HUES6 (cell line): ENCODE measurements around the gene PERCC1.

Experiments
- H3K27ac ChIP-seq: 2 replicates; pipeline ENCODE4 v1.7.0; 2013; ENCODE audit warnings: low read depth, mild to moderate bottlenecking, low read length, inconsistent platforms
- H3K27me3 ChIP-seq: 2 replicates; pipeline ENCODE4 v1.6.1; 2013; ENCODE audit warnings: low read length; ENCODE audit not compliant: control insufficient read depth, insufficient read depth
- H3K36me3 ChIP-seq: 2 replicates; pipeline ENCODE4 v1.6.1; 2013; ENCODE audit warnings: low read length; ENCODE audit not compliant: control insufficient read depth, insufficient read depth
- H3K4me1 ChIP-seq: 2 replicates; pipeline ENCODE4 v1.6.1; 2013; ENCODE audit warnings: low read length; ENCODE audit not compliant: control insufficient read depth, insufficient read depth
- H3K4me3 ChIP-seq: 2 replicates; pipeline ENCODE4 v1.5.1; 2013; ENCODE audit warnings: low read depth, low read length
- H3K9ac ChIP-seq: one replicate; pipeline ENCODE4 v1.6.1; 2013; ENCODE audit warnings: mild to moderate bottlenecking, low read length
- H3K9me3 ChIP-seq: 2 replicates; pipeline ENCODE4 v1.6.1; 2013; ENCODE audit warnings: low read depth, low read length; ENCODE audit not compliant: control insufficient read depth, insufficient read depth

Gene PERCC1

DNA sequence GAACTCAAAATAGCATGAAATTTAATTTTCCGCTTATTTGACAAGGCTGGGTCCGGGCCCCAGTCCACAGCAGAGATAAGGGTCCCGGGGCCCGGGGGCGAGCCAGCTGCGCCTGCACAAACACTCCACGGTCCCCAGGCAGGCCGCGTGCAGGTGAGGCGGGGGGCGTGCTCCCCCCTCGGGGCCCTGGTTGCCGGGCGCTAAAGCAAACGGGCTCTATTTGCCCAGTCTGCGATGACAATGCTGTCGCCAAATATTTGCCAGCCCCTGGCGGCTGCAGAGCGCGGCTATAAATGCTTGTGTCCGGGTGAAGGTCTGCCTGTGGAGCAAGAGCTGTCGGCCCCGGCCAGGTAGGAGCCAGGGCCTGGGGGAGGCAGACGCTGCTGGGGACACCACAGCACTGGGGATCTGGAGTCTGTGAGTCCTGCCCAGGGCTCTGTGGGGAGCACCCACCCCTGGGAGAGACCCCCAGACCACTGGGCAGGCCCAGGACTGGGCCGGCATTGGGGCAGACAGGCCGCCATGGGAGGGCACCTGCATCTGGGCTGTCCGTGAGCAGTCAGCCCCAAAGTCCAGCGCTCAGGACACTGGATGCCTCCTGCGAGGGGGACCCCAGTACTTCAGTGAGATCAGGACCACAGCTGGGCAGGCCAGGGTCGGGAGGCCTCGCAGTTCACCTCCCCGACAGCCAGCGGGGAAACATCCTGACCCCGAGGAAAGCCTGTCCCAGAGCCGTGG lies at the start of gene PERCC1:
TSS of gene PERCC1 (plus strand) at position 320 of the 738 bp plus-strand sequence. CDS start 1,516 bp downstream, outside the sequence.
- Histone ChIP-seq H3K36me3 (no peaks in the 10 kb centered on the region), H3K9ac (no peak within 1 kb of the TSS), H3K9me3 (no peaks in the 10 kb centered on the region), H3K27me3 (no peaks in the 10 kb centered on the region), H3K4me1 (peaks cover 9% of the 10 kb centered on the region), H3K27ac (no peak within 1 kb of the TSS), H3K4me3 (no peak within 1 kb of the TSS)

DNA sequence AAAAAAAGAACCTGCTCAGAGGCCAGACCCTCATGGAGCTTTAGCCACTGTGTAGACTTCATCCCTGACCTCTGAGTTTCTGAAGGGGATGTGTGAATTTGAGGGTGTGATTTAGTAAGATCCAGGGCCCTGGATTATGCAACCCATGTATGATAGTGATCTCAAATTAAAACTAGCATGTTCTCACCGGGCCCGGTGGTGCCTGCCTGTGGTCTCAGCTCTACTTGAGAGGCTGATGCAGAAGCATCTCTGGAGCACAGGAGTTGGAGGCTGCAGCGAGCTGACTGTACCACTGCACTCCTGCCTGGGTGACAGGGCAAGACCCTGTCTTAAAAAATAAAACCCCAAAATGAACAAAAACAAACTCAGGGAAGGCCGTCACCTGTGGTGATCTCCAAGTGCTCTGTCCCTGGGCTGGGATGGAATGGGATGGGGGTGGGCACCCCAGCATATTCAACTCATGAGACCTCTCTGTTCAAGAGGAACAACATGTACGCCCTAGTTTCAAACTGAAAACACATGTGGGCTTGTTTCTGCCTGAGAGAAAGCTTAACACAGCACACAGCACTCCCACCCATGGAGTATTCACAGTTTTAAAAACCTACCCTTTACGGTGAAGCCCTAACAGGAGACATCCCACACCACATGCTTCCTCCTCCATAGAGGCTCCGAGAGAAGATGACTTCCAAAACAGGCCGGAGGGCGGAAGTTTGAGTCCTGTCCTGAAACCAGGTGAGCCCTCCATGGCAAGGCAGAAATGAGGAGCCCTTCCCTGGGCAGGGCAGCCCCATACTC lies 49.1 kb upstream of the PERCC1 start:
- Histone ChIP-seq H3K9ac (no peak overlapping the region), H3K4me3 (no peak overlapping the region), H3K27ac (no peak overlapping the region), H3K4me1 (peaks cover 16% of the 10 kb centered on the region), H3K9me3 (no peaks in the 10 kb centered on the region), H3K36me3 (peaks cover 11% of the 10 kb centered on the region; the same call in 1 of the 2 replicates), H3K27me3 (no peaks in the 10 kb centered on the region)

DNA sequence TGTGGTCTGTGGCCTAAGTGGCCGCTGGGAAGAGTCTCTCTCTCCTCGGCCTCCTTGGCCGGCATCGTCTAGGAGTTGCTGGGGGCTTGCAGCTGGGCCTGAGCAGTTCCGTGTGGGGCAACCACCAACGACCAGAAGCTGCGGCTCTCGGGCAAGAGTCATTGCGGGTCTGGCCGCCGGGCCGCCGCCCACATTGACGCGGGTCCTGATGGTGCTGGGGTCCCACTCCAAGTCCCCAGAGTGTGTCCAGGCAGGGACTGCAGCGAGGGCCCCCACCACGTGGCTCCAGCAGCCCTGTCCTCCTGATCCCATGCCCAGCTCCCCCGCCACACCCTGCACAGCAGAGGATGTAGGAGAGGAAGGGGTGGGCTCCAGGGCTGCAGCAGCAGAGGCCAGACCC lies 47.3 kb upstream of the PERCC1 start:
- no peak overlapping the region for H3K4me3 ChIP-seq
- no peak overlapping the region for H3K9ac ChIP-seq
- H3K27me3 ChIP-seq, result no peaks in the 10 kb centered on the region
- H3K27ac ChIP-seq, result no peak overlapping the region
- H3K9me3 ChIP-seq, result no peaks in the 10 kb centered on the region
- peaks cover 6% of the 10 kb centered on the region for H3K4me1 ChIP-seq
- peaks cover 14% of the 10 kb centered on the region for H3K36me3 ChIP-seq

DNA sequence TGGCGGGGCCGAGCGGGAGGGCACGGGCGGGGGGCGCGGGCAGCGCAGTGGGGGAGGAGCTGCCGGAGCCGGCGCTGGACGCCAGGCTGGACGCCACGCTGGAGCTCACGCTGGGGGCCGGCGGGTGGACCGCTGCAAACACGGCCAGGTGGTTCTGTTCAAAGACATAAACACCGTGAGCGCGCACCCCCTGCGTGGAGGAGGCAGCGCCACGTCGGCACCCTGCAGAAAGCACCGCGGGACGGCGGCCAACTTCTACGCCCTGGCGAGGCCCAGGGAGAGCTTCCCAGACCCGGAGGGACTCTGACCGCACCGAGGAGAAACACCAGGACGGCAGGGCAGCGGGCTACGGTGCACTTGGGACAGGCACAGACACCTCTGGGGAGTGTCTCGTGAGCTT lies 45.6 kb upstream of the PERCC1 start:
- H3K9ac ChIP-seq, result no peak overlapping the region
- no peaks in the 10 kb centered on the region for H3K27me3 ChIP-seq
- H3K9me3 ChIP-seq, result no peaks in the 10 kb centered on the region
- H3K4me3 ChIP-seq, result no peak overlapping the region
- H3K27ac ChIP-seq, result no peak overlapping the region
- H3K4me1 ChIP-seq, result peaks cover 2% of the 10 kb centered on the region
- peaks cover 23% of the 10 kb centered on the region for H3K36me3 ChIP-seq

DNA sequence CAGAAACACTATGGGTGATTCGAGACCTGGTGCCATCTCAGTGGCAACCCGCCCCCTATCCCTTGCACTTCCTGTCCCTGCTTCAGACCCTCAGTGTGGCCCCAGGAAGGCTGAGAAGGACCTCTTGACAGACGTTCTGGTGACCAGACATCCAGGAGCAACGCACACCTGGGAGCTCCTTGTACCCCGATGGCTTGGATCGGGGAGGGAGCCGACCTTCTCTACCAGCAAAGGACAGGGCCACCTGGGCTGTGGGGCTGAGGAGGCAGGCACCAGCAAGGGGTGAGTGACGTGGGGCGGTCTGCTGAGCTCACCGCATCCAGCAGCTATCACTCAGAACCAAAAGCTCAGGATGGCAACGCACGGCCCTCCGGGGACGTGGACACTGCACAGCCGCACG lies 43.5 kb upstream of the PERCC1 start:
- Histone ChIP-seq H3K9ac (no peak overlapping the region), H3K27ac (no peak overlapping the region)

DNA sequence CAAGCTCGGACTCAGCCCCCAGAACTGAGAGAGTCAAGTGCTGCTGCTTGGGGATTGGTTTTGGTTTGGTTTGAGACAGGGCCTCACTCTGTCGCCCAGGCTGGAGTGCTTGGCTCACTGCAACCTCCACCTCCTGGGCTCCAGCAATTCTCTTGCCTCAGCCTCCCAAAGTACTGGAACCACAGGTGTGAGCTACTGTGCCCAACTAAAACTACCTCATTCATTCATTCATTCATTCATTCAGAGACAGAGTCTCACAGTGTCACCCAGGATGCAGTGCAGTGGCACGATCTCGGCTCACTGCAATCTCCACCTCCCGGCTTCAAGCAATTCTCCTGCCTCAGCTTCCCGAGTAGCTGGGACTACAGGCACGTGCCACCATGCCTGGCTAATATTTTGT lies 41.1 kb upstream of the PERCC1 start:
- Histone ChIP-seq H3K27me3 (no peaks in the 10 kb centered on the region), H3K9ac (no peak overlapping the region), H3K4me3 (no peak overlapping the region), H3K36me3 (peaks cover 39% of the 10 kb centered on the region), H3K27ac (no peak overlapping the region), H3K4me1 (no peaks in the 10 kb centered on the region), H3K9me3 (no peaks in the 10 kb centered on the region)

More for the DNA sequence above, 43.5 kb upstream of the PERCC1 start:
- H3K4me1 ChIP-seq, result no peaks in the 10 kb centered on the region
- H3K36me3 ChIP-seq, result peaks cover 29% of the 10 kb centered on the region
- no peaks in the 10 kb centered on the region for H3K9me3 ChIP-seq
- no peaks in the 10 kb centered on the region for H3K27me3 ChIP-seq
- H3K4me3 ChIP-seq, result no peak overlapping the region

DNA sequence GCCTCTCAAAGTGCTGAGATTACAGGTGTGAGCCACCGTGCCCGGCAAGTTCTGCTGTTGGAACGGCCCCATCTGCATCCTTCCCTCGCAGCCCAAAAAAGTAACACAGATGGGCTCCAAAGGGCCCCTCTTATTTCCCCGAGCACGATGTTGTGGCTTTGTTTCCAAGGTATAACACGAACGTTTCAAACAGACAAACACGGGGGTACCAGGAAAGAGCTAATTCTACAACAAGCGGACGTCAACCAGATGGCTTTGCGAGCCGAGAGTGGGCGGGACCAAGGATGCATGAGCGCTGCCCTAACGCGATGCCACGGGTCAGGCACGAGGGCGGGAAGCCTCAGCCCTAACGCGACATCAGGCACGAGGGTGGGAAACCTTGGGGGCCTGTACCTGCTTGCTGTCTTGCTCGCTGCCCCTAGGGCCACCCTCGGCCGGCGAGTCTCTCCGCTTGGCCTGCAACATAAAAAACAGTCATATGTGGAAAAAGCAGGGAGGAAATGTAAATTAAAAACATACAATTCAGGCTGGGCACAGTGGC lies 40.6 kb upstream of the PERCC1 start:
- Histone ChIP-seq H3K4me3 (no peak overlapping the region), H3K9me3 (no peaks in the 10 kb centered on the region), H3K27ac (no peak overlapping the region), H3K4me1 (no peaks in the 10 kb centered on the region), H3K27me3 (no peaks in the 10 kb centered on the region), H3K36me3 (peaks cover 37% of the 10 kb centered on the region), H3K9ac (no peak overlapping the region)

DNA sequence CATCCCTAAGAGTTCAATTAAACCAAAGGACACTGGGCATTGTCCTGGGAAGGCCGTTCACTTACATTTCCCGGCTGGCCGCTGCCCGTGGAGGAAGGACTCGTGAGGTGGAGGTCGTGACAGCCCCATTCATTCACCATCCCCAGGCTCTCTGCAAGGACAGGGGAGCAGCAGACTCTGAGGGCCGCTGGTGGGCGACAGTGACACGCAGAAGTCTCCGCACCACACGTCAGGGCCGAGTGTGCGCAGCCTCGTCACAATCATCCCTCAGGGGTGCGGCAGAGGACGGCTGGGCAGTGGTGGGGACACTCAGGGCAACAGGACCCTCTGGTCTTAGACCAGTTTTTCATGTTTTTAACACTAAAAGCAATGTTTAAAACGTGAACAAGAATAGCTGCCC lies 38.1 kb upstream of the PERCC1 start:
- Histone ChIP-seq H3K36me3 (peaks cover 37% of the 10 kb centered on the region), H3K4me1 (no peaks in the 10 kb centered on the region)

DNA sequence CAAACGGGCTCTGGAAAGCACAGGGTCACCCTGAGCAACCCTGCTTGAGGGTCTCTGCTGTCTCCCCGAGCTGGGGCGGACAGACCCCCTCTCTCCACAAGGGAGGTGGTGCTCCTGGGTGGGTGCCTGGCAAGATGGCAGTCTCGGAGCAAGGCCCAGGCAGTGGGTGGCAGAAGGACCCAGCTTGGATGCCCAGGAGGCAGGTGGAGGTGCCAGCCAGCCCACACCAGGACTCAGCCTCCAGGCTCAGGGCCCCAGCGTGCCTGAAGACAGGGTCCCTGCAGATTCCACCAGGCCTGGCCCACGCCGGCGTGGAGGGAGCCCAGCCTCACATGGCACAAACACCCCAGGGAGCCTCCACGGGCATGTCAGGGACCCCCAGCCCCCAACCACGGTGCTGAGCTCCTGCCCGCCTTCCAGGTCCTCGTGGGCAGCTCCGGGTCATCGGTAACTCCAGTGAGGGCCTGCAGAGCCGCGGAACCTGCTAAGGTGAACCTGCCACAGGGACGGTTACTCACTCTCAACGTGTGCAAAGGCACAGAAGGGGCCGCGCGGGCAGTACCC lies 37.2 kb upstream of the PERCC1 start:
- Histone ChIP-seq H3K4me1 (no peaks in the 10 kb centered on the region), H3K36me3 (peaks cover 35% of the 10 kb centered on the region), H3K9ac (no peak overlapping the region)

More for the DNA sequence above, 38.1 kb upstream of the PERCC1 start:
- Histone ChIP-seq H3K9me3 (no peaks in the 10 kb centered on the region), H3K9ac (no peak overlapping the region), H3K27ac (no peak overlapping the region), H3K27me3 (no peaks in the 10 kb centered on the region), H3K4me3 (no peak overlapping the region)

DNA sequence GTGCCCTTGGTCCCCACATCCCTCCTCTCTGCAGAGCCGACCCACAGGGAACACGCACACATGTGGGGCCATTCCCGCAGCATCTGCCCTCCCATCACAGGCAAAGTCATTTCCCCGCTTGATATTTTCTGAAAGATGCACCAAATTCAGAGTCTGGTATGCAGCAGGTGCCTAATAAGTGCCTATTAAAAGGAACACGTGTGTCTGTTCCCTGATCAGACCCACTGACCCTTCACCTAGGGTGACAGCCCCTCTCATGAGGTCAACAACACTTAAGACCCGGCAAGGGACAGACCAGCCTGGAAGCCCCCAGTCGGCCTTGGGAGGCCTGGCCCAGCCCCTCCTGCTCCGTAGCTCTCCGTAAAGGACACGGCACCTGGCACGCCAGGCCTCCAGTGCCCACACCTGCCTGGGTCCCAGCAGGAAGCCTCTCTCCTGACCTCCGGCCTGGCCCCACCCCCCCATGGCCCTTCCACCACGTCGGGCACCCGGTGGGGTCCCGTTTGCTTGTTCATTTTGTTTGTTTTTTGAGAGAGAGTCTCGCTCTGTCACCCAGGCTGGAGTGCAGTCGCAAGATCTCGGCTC lies 36.4 kb upstream of the PERCC1 start:
- Histone ChIP-seq H3K4me1 (no peaks in the 10 kb centered on the region), H3K27me3 (no peaks in the 10 kb centered on the region), H3K9ac (no peak overlapping the region), H3K36me3 (peaks cover 42% of the 10 kb centered on the region), H3K4me3 (no peak overlapping the region), H3K9me3 (no peaks in the 10 kb centered on the region), H3K27ac (no peak overlapping the region)

More for the DNA sequence above, 37.2 kb upstream of the PERCC1 start:
- Histone ChIP-seq H3K27ac (no peak overlapping the region), H3K9me3 (no peaks in the 10 kb centered on the region), H3K4me3 (no peak overlapping the region), H3K27me3 (no peaks in the 10 kb centered on the region)
